Right forelimb (tissue), 1 donor: ENCODE results near the gene ECSIT.
A peak's percentile ranks its signal among the peaks of the same experiment; 100 is the strongest.
"Not testable (repeated sequence)": the region's sequence is repeated elsewhere in the genome, so short reads cannot be mapped to it uniquely, and the experiment has no call there.

Experiments
- DNase-seq: peaks from one replicate; pipeline ENCODE4 v3.0.0-alpha.2; 2018

The ECSIT gene

GRCh38 chr19:11528551-11529341 is at the start of gene ECSIT:
ECSIT (minus strand) TSS chr19:11529134; CDS start chr19:11519170, 9,964 bp downstream.
- peak; percentile 96 for DNase-seq

- DNase-seq: no peak
These were observed 48.7 kb upstream of the ECSIT start, which contains the start of gene ACP5 for GRCh38 chr19:11577451-11578257. ACP5 (minus strand) TSS chr19:11577645; CDS start chr19:11577317, 328 bp downstream.

- no peak for DNase-seq
These were observed 47.3 kb upstream of the ECSIT start for GRCh38 chr19:11576227-11576626.

- no peak for DNase-seq
These were observed 45.8 kb upstream of the ECSIT start for GRCh38 chr19:11574689-11575088.

GRCh38 chr19:11573763-11574162 is 44.8 kb upstream of the ECSIT start:
- DNase-seq: not testable (repeated sequence)

- not testable (repeated sequence) for DNase-seq
These were observed 44.4 kb upstream of the ECSIT start for GRCh38 chr19:11573354-11573753.

GRCh38 chr19:11570039-11570462 is 41.1 kb upstream of the ECSIT start:
- no peak for DNase-seq

- DNase-seq: no peak
These were observed 37.2 kb upstream of the ECSIT start for GRCh38 chr19:11566164-11566563.

GRCh38 chr19:11565649-11565980 is 36.7 kb upstream of the ECSIT start:
- DNase-seq: not testable (repeated sequence)

GRCh38 chr19:11564082-11564807 is 35.3 kb upstream of the ECSIT start:
- not testable (repeated sequence) for DNase-seq

- no peak for DNase-seq
These were observed 34.6 kb upstream of the ECSIT start for GRCh38 chr19:11563532-11563931.

- DNase-seq: no peak
These were observed 31.6 kb upstream of the ECSIT start for GRCh38 chr19:11560404-11561051.

- DNase-seq: peak; percentile 97
These were observed 30.2 kb upstream of the ECSIT start, which contains the start of gene ELOF1 for GRCh38 chr19:11558881-11559828. ELOF1 (minus strand) TSS chr19:11559230; CDS start chr19:11554347, 4,883 bp downstream.

GRCh38 chr19:11556634-11557420 is 27.9 kb upstream of the ECSIT start:
- DNase-seq: no peak

GRCh38 chr19:11555246-11555645 is 26.3 kb upstream of the ECSIT start:
- no peak for DNase-seq

GRCh38 chr19:11554160-11554559 is 25.2 kb upstream of the ECSIT start:
- DNase-seq: no peak

- DNase-seq: no peak
These were observed 23.9 kb upstream of the ECSIT start for GRCh38 chr19:11552666-11553372.

- no peak for DNase-seq
These were observed 22.8 kb upstream of the ECSIT start for GRCh38 chr19:11551603-11552235.

GRCh38 chr19:11550265-11550664 is 21.3 kb upstream of the ECSIT start:
- no peak for DNase-seq
